GM23338 (cell line): Measurements from ENCODE around the gene STAMBPL1. TPM values are rescaled to one million over a fixed set of nuclear protein-coding genes. Genes with fewer than 3 reads are reported as not detected.
"Not testable (repeated sequence)": the region's sequence is repeated elsewhere in the genome, so short reads cannot be mapped to it uniquely, and the experiment has no call there.

ENCODE experiments used
- ATAC-seq: fragments of 200-7000 bp; cut with Tn5 transposase; 3 replicates; pipeline ENCODE4 v1.9.1; 2020
- DNase-seq: peaks from one replicate; pipeline ENCODE4 v3.0.0-alpha.2; 2015; ENCODE audit warnings: low spot score
- H2AFZ ChIP-seq: fragments of 200-600 bp; sonication (generic); 2 replicates; pipeline ENCODE4 v1.8.0; 2016; ENCODE audit warnings: antibody characterized with exemption, mild to moderate bottlenecking, moderate library complexity
- H3F3A ChIP-seq: fragments of 200-600 bp; sonication (generic); replicated peaks from 2 replicates; pipeline ENCODE4 v1.8.0; 2017; ENCODE audit warnings: antibody characterized with exemption, mixed run types, low read depth
- H3K27ac ChIP-seq: fragments of 200-600 bp; sonication (generic); 2 replicates; pipeline ENCODE4 v1.6.1; 2016; ENCODE audit warnings: low read depth
- H3K27me3 ChIP-seq: fragments of 200-600 bp; sonication (generic); 2 replicates; pipeline ENCODE4 v1.8.0; 2016; ENCODE audit warnings: mild to moderate bottlenecking, mixed run types, moderate library complexity; ENCODE audit not compliant: insufficient read depth
- H3K36me3 ChIP-seq: fragments of 200-600 bp; sonication (generic); 2 replicates; pipeline ENCODE4 v1.8.0; 2016; ENCODE audit warnings: mild to moderate bottlenecking; ENCODE audit not compliant: insufficient read depth
- H3K4me1 ChIP-seq: fragments of 200-600 bp; sonication (generic); 2 replicates; pipeline ENCODE4 v1.8.0; 2016; ENCODE audit warnings: mild to moderate bottlenecking, moderate library complexity; ENCODE audit not compliant: insufficient read depth
- H3K4me2 ChIP-seq: fragments of 200-600 bp; sonication (generic); 2 replicates; pipeline ENCODE4 v1.7.1; 2017; ENCODE audit warnings: mixed run types
- H3K4me3 ChIP-seq: fragments of 200-600 bp; sonication (generic); 2 replicates; pipeline ENCODE4 v1.6.1; 2016; ENCODE audit warnings: mixed run types
- H3K79me2 ChIP-seq: fragments of 200-600 bp; sonication (generic); replicated peaks from 2 replicates; pipeline ENCODE4 v1.8.0; 2017; ENCODE audit warnings: mild to moderate bottlenecking; ENCODE audit not compliant: insufficient read depth
- H3K9me2 ChIP-seq: fragments of 200-600 bp; sonication (generic); 2 replicates; pipeline ENCODE4 v1.8.0; 2017; ENCODE audit not compliant: insufficient read depth
- H4K20me1 ChIP-seq: fragments of 200-600 bp; sonication (generic); replicated peaks from 2 replicates; pipeline ENCODE4 v1.8.0; 2017; ENCODE audit warnings: mild to moderate bottlenecking; ENCODE audit not compliant: insufficient read depth
- H3K27ac Mint-ChIP-seq: 2 replicates; pipeline ENCODE4 v1.8.0; 2020; ENCODE audit warnings: inconsistent platforms, mild to moderate bottlenecking, moderate library complexity, mixed read lengths
- H3K27me3 Mint-ChIP-seq: 3 replicates; pipeline ENCODE4 v1.8.0; 2022; ENCODE audit warnings: low read depth, mild to moderate bottlenecking, moderate library complexity, mixed read lengths, inconsistent platforms; ENCODE audit not compliant: insufficient read depth, poor library complexity
- H3K36me3 Mint-ChIP-seq: 3 replicates; pipeline ENCODE4 v1.8.0; 2021; ENCODE audit warnings: low read depth, mild to moderate bottlenecking, inconsistent platforms, moderate library complexity, mixed read lengths
- H3K4me1 Mint-ChIP-seq: 3 replicates; pipeline ENCODE4 v1.8.0; 2020; ENCODE audit warnings: mild to moderate bottlenecking, inconsistent platforms, mixed read lengths
- H3K4me3 Mint-ChIP-seq: 3 replicates; pipeline ENCODE4 v1.8.0; 2021; ENCODE audit warnings: moderate library complexity, mild to moderate bottlenecking, inconsistent platforms, mixed read lengths
- H3K9me3 Mint-ChIP-seq: 3 replicates; pipeline ENCODE4 v1.8.0; 2020; ENCODE audit warnings: moderate library complexity, mild to moderate bottlenecking, inconsistent platforms, mixed read lengths
- CREB1 ChIP-seq: fragments of 250-450 bp; sonication (Bioruptor Pico); IDR thresholded peaks from 2 replicates; pipeline ENCODE4 v1.5.0; 2020; ENCODE audit warnings: low read depth, mild to moderate bottlenecking, moderate library complexity
- CTCF ChIP-seq, 2 experiments: fragments of 200-600 bp in 1 of 2; sonication (generic) in 1 of 2; conservative IDR thresholded peaks; 2 replicates each; pipeline versions ENCODE4 v1.5.1 to v1.6.1; 2016 to 2017; ENCODE audit warnings: antibody characterized with exemption in 2 of 2, low read depth in 2 of 2, mild to moderate bottlenecking in 2 of 2, moderate library complexity in 1 of 2
- ETS1 ChIP-seq: IDR thresholded peaks from 2 replicates; pipeline ENCODE4 v1.6.1; 2016; ENCODE audit warnings: antibody characterized with exemption
- EZH2 ChIP-seq: fragments of 200-600 bp; sonication (generic); IDR thresholded peaks from one replicate; pipeline ENCODE4 v1.8.0; 2017; ENCODE audit warnings: antibody characterized with exemption, mild to moderate bottlenecking, low read depth; ENCODE audit not compliant: unreplicated experiment
- EZH2phosphoT487 ChIP-seq: fragments of 200-600 bp; sonication (generic); IDR thresholded peaks from one replicate; pipeline ENCODE4 v1.8.1; 2018; ENCODE audit warnings: antibody characterized with exemption; ENCODE audit not compliant: unreplicated experiment
- JUNB ChIP-seq: IDR thresholded peaks from one replicate; pipeline ENCODE4 v1.6.1; 2016; ENCODE audit warnings: antibody characterized with exemption; ENCODE audit not compliant: unreplicated experiment
- NANOG ChIP-seq: IDR thresholded peaks from 2 replicates; pipeline ENCODE4 v1.6.1; 2016; ENCODE audit warnings: antibody characterized with exemption, borderline replicate concordance
- STAT1 ChIP-seq: IDR thresholded peaks from one replicate; pipeline ENCODE4 v1.6.1; 2016; ENCODE audit warnings: antibody characterized with exemption; ENCODE audit not compliant: unreplicated experiment
- ZNF114 ChIP-seq: fragments of 250-450 bp; sonication (Bioruptor Pico); IDR thresholded peaks from 2 replicates; pipeline ENCODE4 v1.5.0; 2020; ENCODE audit warnings: mild to moderate bottlenecking, moderate library complexity
- polyA plus RNA-seq: library from polyadenylated mRNA; unstranded; fragments of >200 nt; fragmentation: Nextera tagmentation; extraction: Ambion mirVana; gene quantifications from 2 replicates; pipeline ENCODE4 v1.2.1, GENCODE V29; 2016
- total RNA-seq: library from RNA; depleted of rRNA; stranded (reverse); fragments of >200 nt; shearing (Covaris generic); gene quantifications from 2 replicates; pipeline ENCODE4 v1.2.3, GENCODE V29; 2014

The STAMBPL1 gene
- total and polyA plus RNA-seq, 2 experiments from 2014 or later, result 2.5 to 11.5 TPM

GRCh38 chr10:88835096-88835909, 44.7 kb upstream of the STAMBPL1 start:
- no peaks in the 10 kb centered on the region for H4K20me1 ChIP-seq
- H3K36me3 ChIP-seq, result no peaks in the 10 kb centered on the region
- H3K27me3 ChIP-seq, result no peaks in the 10 kb centered on the region
- H3K9me2 ChIP-seq, result no peaks in the 10 kb centered on the region
- H2AFZ ChIP-seq, result no peak overlapping the region; the same call in 1 of the 2 replicates
- no peaks in the 10 kb centered on the region for H3K9me3 Mint-ChIP-seq
- H3K4me3 ChIP-seq, result no peak overlapping the region
- H3K27me3 Mint-ChIP-seq, result no peaks in the 10 kb centered on the region
- ATAC-seq, result peak; percentile 95
- DNase-seq, result peak; percentile 86
- TF ChIP-seq EZH2phosphoT487, result no peak
- peak; percentile 96 to 98 for TF ChIP-seq CTCF (conservative IDR thresholded peaks at IDR 0.05; ENCODE audit: low read depth in 2 of 2)
- no peak for TF ChIP-seq ETS1
- 0 out of 2 replicates have a peak, but pooled peaks have one; percentile 21 for TF ChIP-seq CREB1 (CRISPR knock-in tag)
- no peaks in the 10 kb centered on the region for H3F3A ChIP-seq
- no peak overlapping the region for H3K4me3 Mint-ChIP-seq
- no peaks in the 10 kb centered on the region for H3K4me1 Mint-ChIP-seq
- H3K27ac ChIP-seq, result no peak overlapping the region
- no peak overlapping the region for H3K27ac Mint-ChIP-seq
- no peaks in the 10 kb centered on the region for H3K36me3 Mint-ChIP-seq
- H3K79me2 ChIP-seq, result no peaks in the 10 kb centered on the region
- no peak overlapping the region for H3K4me2 ChIP-seq
- no peaks in the 10 kb centered on the region for H3K4me1 ChIP-seq

GRCh38 chr10:88835910-88836221, 44.2 kb upstream of the STAMBPL1 start:
- H3K27ac ChIP-seq, result no peak overlapping the region

GRCh38 chr10:88837632-88838031, 42.4 kb upstream of the STAMBPL1 start:
- not testable (repeated sequence) for H3F3A ChIP-seq, H3K9me3 Mint-ChIP-seq, H3K27ac Mint-ChIP-seq, H3K27ac ChIP-seq, H3K4me3 ChIP-seq, H2AFZ ChIP-seq, DNase-seq, H3K36me3 Mint-ChIP-seq, H4K20me1 ChIP-seq, H3K9me2 ChIP-seq, H3K36me3 ChIP-seq, H3K4me1 ChIP-seq, H3K27me3 Mint-ChIP-seq, H3K4me3 Mint-ChIP-seq, H3K79me2 ChIP-seq, H3K27me3 ChIP-seq, ATAC-seq, H3K4me2 ChIP-seq, H3K4me1 Mint-ChIP-seq

More at GRCh38 chr10:88835910-88836221, 44.2 kb upstream of the STAMBPL1 start:
- H3K79me2 ChIP-seq, result no peaks in the 10 kb centered on the region
- H4K20me1 ChIP-seq, result no peaks in the 10 kb centered on the region
- no peak overlapping the region for H3K4me2 ChIP-seq
- no peaks in the 10 kb centered on the region for H3F3A ChIP-seq
- no peaks in the 10 kb centered on the region for H3K36me3 ChIP-seq
- TF ChIP-seq ZNF114 (CRISPR knock-in tag) (no peak), NANOG (no peak), CREB1 (CRISPR knock-in tag) (no peak), ETS1 (no peak), EZH2phosphoT487 (no peak), STAT1 (no peak), EZH2 (no peak), JUNB (no peak)
- Mint-ChIP-seq H3K36me3 (no peaks in the 10 kb centered on the region), H3K4me1 (no peaks in the 10 kb centered on the region), H3K4me3 (no peak overlapping the region), H3K27ac (no peak overlapping the region), H3K27me3 (no peaks in the 10 kb centered on the region), H3K9me3 (no peaks in the 10 kb centered on the region)
- no peaks in the 10 kb centered on the region for H3K9me2 ChIP-seq
- ATAC-seq (no peak), DNase-seq (no peak)
- no peaks in the 10 kb centered on the region for H3K27me3 ChIP-seq
- no peak overlapping the region for H3K4me3 ChIP-seq
- H2AFZ ChIP-seq, result no peak overlapping the region
- no peaks in the 10 kb centered on the region for H3K4me1 ChIP-seq
